GM12874 (cell line): ENCODE results near the gene ACOT6.

Experiments
- TF ChIP-seq, protein P1 (sequence below): IDR thresholded peaks from 2 replicates; pipeline ENCODE4 v1.5.1; 2011; ENCODE audit warnings: low read depth, mild to moderate bottlenecking, control low read depth, low read length, moderate library complexity; ENCODE audit not compliant: insufficient read depth

The ACOT6 gene

GRCh38 chr14:73623504-73624054 lies 11.3 kb downstream of the ACOT6 start:
- TF ChIP-seq, protein P1, sequence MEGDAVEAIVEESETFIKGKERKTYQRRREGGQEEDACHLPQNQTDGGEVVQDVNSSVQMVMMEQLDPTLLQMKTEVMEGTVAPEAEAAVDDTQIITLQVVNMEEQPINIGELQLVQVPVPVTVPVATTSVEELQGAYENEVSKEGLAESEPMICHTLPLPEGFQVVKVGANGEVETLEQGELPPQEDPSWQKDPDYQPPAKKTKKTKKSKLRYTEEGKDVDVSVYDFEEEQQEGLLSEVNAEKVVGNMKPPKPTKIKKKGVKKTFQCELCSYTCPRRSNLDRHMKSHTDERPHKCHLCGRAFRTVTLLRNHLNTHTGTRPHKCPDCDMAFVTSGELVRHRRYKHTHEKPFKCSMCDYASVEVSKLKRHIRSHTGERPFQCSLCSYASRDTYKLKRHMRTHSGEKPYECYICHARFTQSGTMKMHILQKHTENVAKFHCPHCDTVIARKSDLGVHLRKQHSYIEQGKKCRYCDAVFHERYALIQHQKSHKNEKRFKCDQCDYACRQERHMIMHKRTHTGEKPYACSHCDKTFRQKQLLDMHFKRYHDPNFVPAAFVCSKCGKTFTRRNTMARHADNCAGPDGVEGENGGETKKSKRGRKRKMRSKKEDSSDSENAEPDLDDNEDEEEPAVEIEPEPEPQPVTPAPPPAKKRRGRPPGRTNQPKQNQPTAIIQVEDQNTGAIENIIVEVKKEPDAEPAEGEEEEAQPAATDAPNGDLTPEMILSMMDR, result no peak

DNA sequence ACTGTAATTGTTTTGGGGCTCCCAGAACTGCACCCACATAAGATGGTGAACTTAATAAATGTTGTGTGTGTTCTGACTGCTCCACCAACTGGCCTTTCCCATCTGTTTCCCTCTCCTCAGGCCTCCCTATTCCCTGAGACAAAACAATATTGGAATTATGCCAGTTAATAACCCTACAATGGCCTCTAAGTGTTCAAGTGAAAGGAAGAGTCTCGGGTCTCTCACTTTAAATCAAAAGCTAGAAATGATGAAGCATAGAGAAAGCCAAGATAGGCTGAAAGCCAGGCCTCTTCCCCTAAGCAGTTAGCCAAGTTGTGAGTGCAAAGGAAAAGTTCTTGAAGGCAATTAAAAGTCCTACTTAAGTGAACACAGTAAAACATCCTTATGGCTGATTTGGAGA lies 13.4 kb downstream of the ACOT6 start:
- TF ChIP-seq, protein P1, result no peak

DNA sequence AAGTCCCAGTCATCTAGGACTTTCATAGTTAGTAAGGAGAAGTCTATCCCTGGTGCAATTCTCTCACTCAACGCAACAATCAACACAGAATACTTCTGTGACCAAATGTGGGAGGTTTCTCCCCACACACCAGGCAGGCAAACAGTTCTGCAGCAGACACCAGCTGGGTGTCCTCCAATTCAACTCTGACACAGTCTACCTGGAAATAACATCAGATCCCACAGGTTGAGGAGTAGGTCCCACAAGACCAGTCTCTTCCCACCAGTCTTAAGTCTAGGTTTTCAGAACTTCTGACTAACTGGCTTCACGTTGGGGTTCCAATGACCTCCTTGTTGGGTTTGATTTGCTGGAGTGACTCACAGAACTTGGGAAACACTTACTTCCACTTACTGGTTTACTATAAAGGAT lies 14.8 kb downstream of the ACOT6 start:
- TF ChIP-seq, protein P1, result no peak

GRCh38 chr14:73630009-73630780 lies 17.9 kb downstream of the ACOT6 start:
- TF ChIP-seq, protein P1, result no peak

- TF ChIP-seq, protein P1, result peak; percentile 70
These were observed 21.0 kb downstream of the ACOT6 start for GRCh38 chr14:73633116-73634010.

DNA sequence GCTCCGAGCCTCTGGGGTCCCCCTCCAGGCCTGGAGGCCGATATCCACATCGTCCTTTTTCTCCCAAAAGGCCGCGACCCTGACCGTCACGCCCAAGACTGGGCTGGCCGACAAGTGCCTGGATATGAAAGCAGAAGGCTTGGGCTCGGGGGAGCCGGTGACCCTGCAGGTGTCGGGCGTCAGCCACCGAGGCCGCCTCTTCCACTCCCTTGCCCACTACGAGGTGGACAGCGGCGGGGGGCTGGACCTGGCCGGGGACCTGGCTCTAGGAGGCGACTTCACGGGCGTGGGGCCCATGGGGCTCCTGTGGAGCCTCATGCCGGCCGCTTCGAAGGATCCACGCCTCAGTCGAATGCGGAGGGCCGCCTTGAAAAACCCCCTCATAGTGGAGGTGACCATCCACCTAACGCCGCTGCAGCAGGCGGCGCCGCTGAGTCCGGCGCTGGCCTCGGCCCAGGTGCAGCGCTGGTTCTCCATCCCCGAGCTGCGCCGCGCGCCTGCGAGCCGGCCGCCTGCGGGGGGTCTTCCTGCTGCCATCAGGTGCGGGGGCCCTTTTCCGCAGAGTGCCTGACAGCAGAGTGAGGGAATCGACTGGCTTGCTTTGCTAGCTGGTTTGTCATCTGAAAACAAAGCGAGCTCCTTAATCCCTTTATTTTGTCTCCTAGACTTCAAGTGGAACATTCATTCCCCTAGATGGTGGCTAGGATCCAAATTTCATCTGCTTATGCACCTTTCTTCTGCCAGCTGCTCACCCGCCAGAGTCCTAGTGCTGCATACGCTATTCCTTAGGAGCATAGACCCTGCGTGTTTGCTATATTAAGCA lies 21.9 kb downstream of the ACOT6 start:
- TF ChIP-seq, protein P1, result peak; percentile 42
